Activated CD8-positive, alpha-beta memory T cell treated with anti-CD3 and anti-CD28 coated beads, Interleukin-2, amount 10 ng/mL, durations not matched to agents 7 days and 5 days (primary cell): ENCODE data around the gene KIAA2012. TPM values are rescaled to one million over a fixed set of nuclear protein-coding genes. Genes with fewer than 3 reads are reported as not detected.
A peak's percentile ranks its signal among the peaks of the same experiment; 100 is the strongest.

Experiments
- ATAC-seq: fragments of 150-1000 bp; cut with Tn5 transposase; one replicate; pipeline ENCODE4 v1.10.0; 2021; ENCODE audit warnings: moderate library complexity
- CTCF ChIA-PET: fragments of 350-600 bp; sonication (Branson Sonifier 250); formaldehyde crosslinking; loops from one replicate; lab custom pipeline; 2021; ENCODE audit warnings: antibody characterized with exemption; lab: Charles Lee
- DNase-seq: peaks from one replicate; pipeline ENCODE4 v3.0.0-alpha.2; 2020
- H3K27ac Mint-ChIP-seq: one replicate; pipeline ENCODE4 v1.8.0; 2021; ENCODE audit warnings: mild to moderate bottlenecking, mixed read lengths
- H3K27me3 Mint-ChIP-seq: one replicate; pipeline ENCODE4 v1.8.0; 2021; ENCODE audit warnings: mixed read lengths
- H3K36me3 Mint-ChIP-seq: one replicate; pipeline ENCODE4 v1.8.0; 2021; ENCODE audit warnings: mild to moderate bottlenecking, mixed read lengths
- H3K4me1 Mint-ChIP-seq: one replicate; pipeline ENCODE4 v1.8.0; 2021; ENCODE audit warnings: mixed read lengths
- H3K4me3 Mint-ChIP-seq: one replicate; pipeline ENCODE4 v1.8.0; 2021; ENCODE audit warnings: mild to moderate bottlenecking, moderate library complexity, mixed read lengths
- H3K9me3 Mint-ChIP-seq: one replicate; pipeline ENCODE4 v1.8.0; 2022; ENCODE audit warnings: low read depth, mixed read lengths
- total RNA-seq, 2 experiments: library from RNA; stranded (reverse); gene quantifications; one replicate each; pipeline ENCODE4 v1.2.3, GENCODE V29; 2021

KIAA2012 gene
- total RNA-seq, 2 experiments from 2014 or later, result 0.05 TPM; not detected in 1

DNA sequence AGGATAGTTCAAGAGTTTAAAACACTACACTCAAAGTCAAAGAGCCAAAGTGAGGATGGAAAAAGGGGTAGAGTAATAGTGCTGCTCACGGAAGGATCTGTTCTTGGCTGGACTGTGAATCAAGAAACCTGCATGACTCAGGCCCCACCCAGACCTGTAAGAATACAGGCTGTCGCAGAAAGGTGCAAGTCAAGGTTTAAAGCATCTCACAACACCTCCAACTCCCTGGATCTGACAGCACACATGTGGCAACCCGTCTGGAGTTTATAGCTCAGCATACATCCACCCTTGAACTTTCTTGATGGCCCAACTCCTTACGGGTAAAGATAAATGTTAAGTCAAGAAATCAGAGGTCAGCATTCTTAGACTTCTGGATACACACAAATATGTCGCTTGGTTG, 6.3 kb downstream of the KIAA2012 start:
- no peak overlapping the region for H3K27ac Mint-ChIP-seq
- peaks cover 12% of the 10 kb centered on the region for H3K27me3 Mint-ChIP-seq
- H3K36me3 Mint-ChIP-seq, result no peaks in the 10 kb centered on the region
- H3K4me1 Mint-ChIP-seq, result no peaks in the 10 kb centered on the region
- CTCF ChIA-PET, result interaction anchor here (0.9 kb wide), 1 partner anchor 217 kb away, joined by 3 read pairs; no protein-coding TSS in a partner anchor
- no peak for DNase-seq
- no peak overlapping the region for H3K4me3 Mint-ChIP-seq
- no peak for ATAC-seq
- H3K9me3 Mint-ChIP-seq, result peaks cover 3% of the 10 kb centered on the region

DNA sequence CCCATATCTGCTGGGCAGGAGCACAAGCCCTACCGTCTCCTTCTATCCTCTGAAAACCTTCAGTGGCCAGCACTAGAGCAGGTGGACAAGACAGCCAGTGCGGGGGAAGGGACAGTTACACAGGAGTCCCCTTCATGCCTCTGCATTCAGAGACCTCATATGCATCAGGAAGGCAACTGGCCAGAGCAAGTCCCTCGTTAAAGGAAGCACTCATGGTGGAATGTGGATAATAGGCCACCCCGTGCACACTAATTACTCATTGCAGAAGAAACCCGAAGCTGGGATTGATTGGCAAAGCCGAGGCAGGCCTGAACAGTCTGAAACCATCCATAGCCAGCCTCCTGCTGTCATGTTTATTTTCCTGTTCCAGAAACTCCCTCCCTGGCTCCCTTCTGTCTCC, 11.2 kb downstream of the KIAA2012 start:
- Mint-ChIP-seq H3K4me1 (no peaks in the 10 kb centered on the region), H3K27ac (no peak overlapping the region), H3K27me3 (peaks cover 13% of the 10 kb centered on the region), H3K4me3 (no peak overlapping the region), H3K9me3 (peaks cover 3% of the 10 kb centered on the region), H3K36me3 (no peaks in the 10 kb centered on the region)
- CTCF ChIA-PET, result no interaction called here
- ATAC-seq (no peak), DNase-seq (no peak)

GRCh38 chr2:202088777-202089176, 15.7 kb downstream of the KIAA2012 start:
- no peak overlapping the region for H3K4me3 Mint-ChIP-seq
- peaks cover 20% of the 10 kb centered on the region for H3K27me3 Mint-ChIP-seq
- CTCF ChIA-PET, result interaction anchor here (1.5 kb wide), 1 partner anchor 15 kb away, joined by 5 read pairs; no protein-coding TSS in a partner anchor

DNA sequence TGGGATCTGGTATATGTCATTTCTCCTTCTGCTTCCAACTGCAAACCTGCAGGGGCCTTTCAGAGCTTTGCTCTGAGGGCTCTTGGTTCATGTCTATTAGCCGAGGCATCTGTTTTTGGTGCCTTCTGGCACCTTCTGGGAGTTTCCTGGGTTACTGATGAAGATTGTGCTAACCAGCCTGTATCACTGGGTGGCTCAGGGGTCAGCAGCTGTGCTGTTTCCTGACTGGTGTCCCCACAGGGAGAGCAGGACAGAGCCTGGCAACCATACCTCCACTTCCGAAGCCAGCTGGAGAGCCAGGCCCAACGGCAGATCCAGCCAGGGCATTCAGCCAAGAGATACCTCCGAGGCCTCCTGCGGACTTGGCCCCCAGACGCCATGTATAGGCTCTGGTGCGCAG, 17.5 kb downstream of the KIAA2012 start:
- Mint-ChIP-seq H3K4me1 (no peaks in the 10 kb centered on the region), H3K9me3 (no peaks in the 10 kb centered on the region), H3K27me3 (peaks cover 25% of the 10 kb centered on the region), H3K27ac (no peak overlapping the region), H3K4me3 (no peak overlapping the region), H3K36me3 (no peaks in the 10 kb centered on the region)
- CTCF ChIA-PET, result no interaction called here
- ATAC-seq, result no peak
- no peak for DNase-seq

More at GRCh38 chr2:202088777-202089176, 15.7 kb downstream of the KIAA2012 start:
- no peak overlapping the region for H3K27ac Mint-ChIP-seq
- DNase-seq (no peak), ATAC-seq (no peak)
- no peaks in the 10 kb centered on the region for H3K9me3 Mint-ChIP-seq
- no peaks in the 10 kb centered on the region for H3K4me1 Mint-ChIP-seq
- no peaks in the 10 kb centered on the region for H3K36me3 Mint-ChIP-seq

DNA sequence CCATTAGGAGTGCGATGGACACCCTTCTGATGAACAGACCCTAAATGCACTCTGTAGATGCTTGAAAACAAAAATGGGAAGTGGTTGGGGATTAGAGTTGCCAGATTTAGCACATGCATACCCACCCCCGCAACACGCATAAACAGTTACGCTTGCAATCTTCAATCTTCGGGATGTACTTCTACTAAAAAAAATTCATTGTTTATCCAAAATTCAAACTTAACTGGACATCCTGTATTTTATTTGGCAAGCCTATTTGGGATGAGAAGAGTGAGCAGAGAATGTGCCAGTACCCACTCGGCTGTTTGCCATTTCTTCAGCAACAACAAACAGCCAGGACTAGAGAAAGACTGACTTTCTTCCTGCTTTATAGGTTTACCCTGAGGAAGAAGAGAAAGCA, 18.4 kb downstream of the KIAA2012 start:
- H3K36me3 Mint-ChIP-seq, result no peaks in the 10 kb centered on the region
- no peaks in the 10 kb centered on the region for H3K9me3 Mint-ChIP-seq
- H3K27me3 Mint-ChIP-seq, result peaks cover 25% of the 10 kb centered on the region
- H3K4me3 Mint-ChIP-seq, result no peak overlapping the region
- CTCF ChIA-PET, result no interaction called here
- ATAC-seq (no peak), DNase-seq (no peak)
- H3K4me1 Mint-ChIP-seq, result no peaks in the 10 kb centered on the region
- no peak overlapping the region for H3K27ac Mint-ChIP-seq

GRCh38 chr2:202094426-202094986, 21.5 kb downstream of the KIAA2012 start:
- Mint-ChIP-seq H3K36me3 (no peaks in the 10 kb centered on the region), H3K9me3 (no peaks in the 10 kb centered on the region), H3K4me1 (no peaks in the 10 kb centered on the region), H3K4me3 (no peak overlapping the region), H3K27ac (no peak overlapping the region), H3K27me3 (peaks cover 19% of the 10 kb centered on the region)
- ATAC-seq (no peak), DNase-seq (no peak)
- CTCF ChIA-PET, result no interaction called here

GRCh38 chr2:202095235-202095634, 22.2 kb downstream of the KIAA2012 start:
- H3K9me3 Mint-ChIP-seq, result no peaks in the 10 kb centered on the region
- no peaks in the 10 kb centered on the region for H3K36me3 Mint-ChIP-seq
- CTCF ChIA-PET, result no interaction called here
- DNase-seq, result no peak
- no peaks in the 10 kb centered on the region for H3K4me1 Mint-ChIP-seq
- H3K4me3 Mint-ChIP-seq, result no peak overlapping the region
- ATAC-seq, result no peak
- H3K27me3 Mint-ChIP-seq, result peaks cover 14% of the 10 kb centered on the region
- no peak overlapping the region for H3K27ac Mint-ChIP-seq

GRCh38 chr2:202096736-202097135, 23.7 kb downstream of the KIAA2012 start:
- no peak overlapping the region for H3K27ac Mint-ChIP-seq
- ATAC-seq (no peak), DNase-seq (no peak)
- H3K4me3 Mint-ChIP-seq, result no peak overlapping the region
- CTCF ChIA-PET, result interaction anchor here (1.0 kb wide), 1 partner anchor 82 kb away, joined by 4 read pairs; no protein-coding TSS in a partner anchor
- H3K36me3 Mint-ChIP-seq, result no peaks in the 10 kb centered on the region
- H3K27me3 Mint-ChIP-seq, result peaks cover 10% of the 10 kb centered on the region
- no peaks in the 10 kb centered on the region for H3K9me3 Mint-ChIP-seq
- H3K4me1 Mint-ChIP-seq, result no peaks in the 10 kb centered on the region

DNA sequence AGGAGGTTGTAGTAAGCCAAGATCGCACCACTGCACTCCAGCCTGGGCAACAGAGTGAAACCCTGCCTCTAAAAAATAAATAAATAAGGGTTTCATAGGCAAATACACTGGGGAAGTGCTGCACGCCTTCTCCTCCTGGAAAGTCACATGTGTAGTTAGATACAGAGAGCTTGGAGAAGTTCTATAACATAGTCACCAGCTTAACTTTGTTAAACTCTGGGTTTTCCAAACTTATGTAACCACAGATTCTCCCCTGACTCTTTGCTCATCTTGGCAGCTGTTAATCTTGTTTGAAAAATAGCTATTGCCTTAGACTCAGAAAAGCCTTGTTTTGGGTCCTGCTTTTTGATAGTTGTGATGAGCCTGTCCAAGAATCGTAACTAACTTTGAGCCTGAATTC, 25.2 kb downstream of the KIAA2012 start:
- Mint-ChIP-seq H3K4me1 (no peaks in the 10 kb centered on the region), H3K4me3 (no peak overlapping the region), H3K27ac (no peak overlapping the region), H3K9me3 (no peaks in the 10 kb centered on the region), H3K36me3 (no peaks in the 10 kb centered on the region), H3K27me3 (peaks cover 11% of the 10 kb centered on the region)
- ATAC-seq (no peak), DNase-seq (no peak)
- CTCF ChIA-PET, result no interaction called here

GRCh38 chr2:202099515-202099914, 26.5 kb downstream of the KIAA2012 start:
- CTCF ChIA-PET, result no interaction called here
- H3K4me3 Mint-ChIP-seq, result no peak overlapping the region
- peaks cover 14% of the 10 kb centered on the region for H3K27me3 Mint-ChIP-seq
- H3K36me3 Mint-ChIP-seq, result no peaks in the 10 kb centered on the region
- no peaks in the 10 kb centered on the region for H3K4me1 Mint-ChIP-seq
- H3K27ac Mint-ChIP-seq, result no peak overlapping the region
- DNase-seq (no peak), ATAC-seq (no peak)
- H3K9me3 Mint-ChIP-seq, result no peaks in the 10 kb centered on the region

DNA sequence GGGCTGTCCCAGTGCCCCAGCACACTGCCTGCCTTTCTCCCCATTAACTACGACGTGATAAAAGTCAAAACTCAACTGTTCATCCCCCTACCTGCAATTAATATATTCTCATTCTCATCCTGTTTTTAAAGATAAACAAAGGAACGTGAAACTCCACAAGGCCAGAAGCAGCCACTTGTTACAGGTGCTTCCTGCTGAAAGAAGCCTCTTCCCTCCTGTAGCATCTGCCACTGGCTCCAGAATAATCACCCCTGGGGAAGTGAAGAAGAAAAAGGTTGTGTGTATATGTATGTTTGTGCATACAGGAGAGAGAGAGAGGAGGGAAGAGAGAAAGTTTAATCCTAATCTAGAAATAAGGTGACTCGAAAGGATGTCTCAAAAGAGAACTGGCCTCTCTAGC, 27.1 kb downstream of the KIAA2012 start:
- DNase-seq (no peak), ATAC-seq (no peak)
- Mint-ChIP-seq H3K4me1 (no peaks in the 10 kb centered on the region), H3K9me3 (no peaks in the 10 kb centered on the region), H3K27ac (no peak overlapping the region), H3K36me3 (no peaks in the 10 kb centered on the region), H3K4me3 (no peak overlapping the region), H3K27me3 (peaks cover 13% of the 10 kb centered on the region)
- CTCF ChIA-PET, result no interaction called here

GRCh38 chr2:202101026-202101579, 28.0 kb downstream of the KIAA2012 start:
- DNase-seq (no peak), ATAC-seq (no peak)
- peaks cover 11% of the 10 kb centered on the region for H3K27me3 Mint-ChIP-seq

DNA sequence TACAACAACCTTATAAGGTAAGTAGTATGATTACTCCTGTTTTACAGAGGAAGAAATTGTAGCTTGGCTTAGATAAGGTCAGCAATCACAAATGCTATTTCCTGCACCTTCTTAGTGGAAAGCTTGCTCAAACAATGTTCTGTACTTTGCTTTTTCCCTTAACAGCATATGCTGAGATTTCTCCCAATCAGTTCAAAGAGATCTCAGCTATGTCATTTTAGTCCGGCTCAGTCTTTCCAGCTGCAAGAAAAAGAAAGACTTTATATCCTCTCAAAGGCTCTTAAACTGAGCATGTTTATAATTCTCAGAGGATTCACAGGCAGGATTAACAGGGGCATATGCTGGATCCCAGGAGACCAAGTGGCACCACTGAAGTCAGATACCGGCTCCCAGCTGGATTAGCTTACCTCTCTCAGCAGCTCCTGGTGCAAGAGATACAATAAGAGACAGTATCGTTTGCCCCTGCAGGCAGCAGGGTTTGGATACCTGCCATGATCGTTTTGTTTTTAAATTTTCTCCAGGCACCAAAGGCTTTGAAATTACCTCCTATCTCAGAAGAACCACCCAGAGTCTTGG, 29.5 kb downstream of the KIAA2012 start:
- Mint-ChIP-seq H3K27ac (no peak overlapping the region), H3K4me3 (no peak overlapping the region), H3K27me3 (peaks cover 14% of the 10 kb centered on the region), H3K4me1 (no peaks in the 10 kb centered on the region), H3K36me3 (no peaks in the 10 kb centered on the region), H3K9me3 (no peaks in the 10 kb centered on the region)
- ATAC-seq (no peak), DNase-seq (no peak)
- CTCF ChIA-PET, result interaction anchor here (1.5 kb wide), 2 partner anchors 10 to 76 kb away, joined by 3 to 8 read pairs; no protein-coding TSS in a partner anchor

More at GRCh38 chr2:202101026-202101579, 28.0 kb downstream of the KIAA2012 start:
- Mint-ChIP-seq H3K9me3 (no peaks in the 10 kb centered on the region), H3K27ac (no peak overlapping the region), H3K4me3 (no peak overlapping the region), H3K4me1 (no peaks in the 10 kb centered on the region), H3K36me3 (no peaks in the 10 kb centered on the region)
- CTCF ChIA-PET, result no interaction called here

DNA sequence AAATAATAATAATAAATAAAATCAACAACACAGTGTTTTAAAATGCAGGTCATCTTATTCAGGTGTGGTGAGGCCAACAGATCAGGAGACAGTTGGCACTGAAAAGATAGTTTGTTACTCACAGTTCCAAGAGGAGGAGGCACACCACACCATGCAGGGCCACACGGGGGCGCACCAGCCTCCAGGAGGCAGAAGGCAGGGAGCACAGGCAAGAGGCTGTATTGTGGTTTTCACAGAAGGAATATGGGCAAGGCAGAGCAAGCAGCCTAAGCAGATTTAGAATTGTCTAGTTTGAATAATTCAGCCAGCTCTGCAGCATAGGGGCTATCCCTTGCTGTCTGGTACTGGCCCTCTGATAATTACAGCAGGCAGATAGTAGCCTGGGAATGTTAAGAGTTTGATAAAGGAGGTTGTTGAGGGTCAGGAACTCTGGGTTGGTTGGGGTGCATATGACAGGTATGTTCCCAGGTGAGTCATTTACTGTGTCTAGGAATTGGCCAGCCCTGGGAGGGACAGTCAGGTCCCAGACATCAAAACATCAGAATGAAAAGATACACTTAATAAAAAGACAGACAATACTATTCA, 31.3 kb downstream of the KIAA2012 start:
- ATAC-seq (no peak), DNase-seq (peak; percentile 59)
- Mint-ChIP-seq H3K27me3 (peaks cover 14% of the 10 kb centered on the region), H3K4me3 (no peak overlapping the region), H3K27ac (no peak overlapping the region), H3K9me3 (no peaks in the 10 kb centered on the region), H3K36me3 (no peaks in the 10 kb centered on the region), H3K4me1 (no peaks in the 10 kb centered on the region)
- CTCF ChIA-PET, result interaction anchor here (1.3 kb wide), 1 partner anchor 16 kb away, joined by 5 read pairs; no protein-coding TSS in a partner anchor
